Stimulated activated naive B cell treated with anti-CD40 and anti-IgM and Interleukin-4, amounts not matched to agents 10 μg/mL and 1 μg/mL and 100 μg/mL, for 72 hours (primary cell): ENCODE data around the gene MVK.

Source experiments
- ATAC-seq, 2 donors: fragments of 150-1000 bp; cut with Tn5 transposase; replicated peaks; 2 replicates each; pipeline ENCODE4 v1.10.0; 2021; ENCODE audit warnings: moderate library complexity in 1 of 2
- DNase-seq: peaks from one replicate; pipeline ENCODE4 v3.0.0; 2021
- H3K27ac Mint-ChIP-seq: one replicate; pipeline ENCODE4 v1.8.0; 2022; ENCODE audit warnings: mild to moderate bottlenecking, mixed read lengths
- H3K27me3 Mint-ChIP-seq, 2 donors: one replicate each; pipeline ENCODE4 v1.8.0; 2022; ENCODE audit warnings: mixed read lengths in 2 of 2
- H3K36me3 Mint-ChIP-seq, 2 donors: one replicate each; pipeline ENCODE4 v1.8.0; 2022; ENCODE audit warnings: mixed read lengths in 2 of 2, mild to moderate bottlenecking in 1 of 2
- H3K4me1 Mint-ChIP-seq, 2 donors: one replicate each; pipeline ENCODE4 v1.8.0; 2022; ENCODE audit warnings: mixed read lengths in 2 of 2, mild to moderate bottlenecking in 1 of 2
- H3K4me3 Mint-ChIP-seq, 2 donors: one replicate each; pipeline ENCODE4 v1.8.0; 2022; ENCODE audit warnings: mild to moderate bottlenecking in 2 of 2, mixed read lengths in 2 of 2, moderate library complexity in 1 of 2
- H3K9me3 Mint-ChIP-seq, 2 donors: one replicate each; pipeline ENCODE4 v1.8.0; 2022; ENCODE audit warnings: mixed read lengths in 2 of 2, mild to moderate bottlenecking in 1 of 2

MVK gene

DNA sequence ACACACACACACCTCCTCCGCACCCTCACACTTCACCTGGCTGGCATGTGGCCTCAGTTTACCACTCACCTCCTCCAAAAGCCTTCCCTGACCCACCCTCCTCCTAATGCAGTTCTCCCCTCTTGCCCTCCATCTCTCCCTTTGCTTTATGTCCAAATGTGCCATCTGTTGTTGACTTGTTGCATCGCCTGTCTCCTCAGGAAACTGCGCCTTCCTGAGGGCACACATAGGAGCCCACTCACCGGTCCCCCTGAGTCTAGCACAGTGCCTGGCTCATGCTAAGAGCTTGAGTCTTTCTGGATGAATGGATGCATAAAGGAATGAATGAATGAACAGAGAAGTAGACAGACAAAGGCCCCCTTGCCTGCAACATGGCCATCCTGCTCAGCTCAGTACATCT is 34.0 kb downstream of the MVK start:
- Mint-ChIP-seq H3K27me3 (peaks cover 32 to 62% of the 10 kb centered on the region in 2 donors), H3K4me3 (no peak overlapping the region)
- no peak for ATAC-seq

DNA sequence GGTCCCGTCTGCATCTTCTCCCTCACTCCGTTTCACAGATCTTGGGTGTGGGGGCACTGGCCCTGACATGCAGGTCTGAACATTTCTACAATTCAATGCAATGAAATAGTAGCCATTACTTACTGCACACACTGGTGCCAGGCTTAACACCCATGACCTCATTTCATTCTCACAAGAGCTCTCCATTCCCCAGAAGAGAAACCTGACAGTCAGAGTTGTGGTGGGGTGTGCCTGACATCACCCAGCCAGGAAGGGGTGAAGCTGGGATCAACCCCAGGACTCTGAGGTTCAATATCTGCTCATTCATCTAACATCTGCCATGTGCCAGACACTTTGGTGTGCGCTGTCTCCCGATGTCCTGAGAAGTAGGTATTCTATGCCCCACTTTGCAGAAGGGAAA is 34.7 kb downstream of the MVK start:
- ATAC-seq (no peak), DNase-seq (no peak)
- Mint-ChIP-seq H3K27ac (no peak overlapping the region), H3K4me1 (no peaks in the 10 kb centered on the region), H3K27me3 (peaks cover 39 to 68% of the 10 kb centered on the region in 2 donors), H3K4me3 (no peak overlapping the region), H3K36me3 (no peaks in the 10 kb centered on the region), H3K9me3 (no peaks in the 10 kb centered on the region)

More for the DNA sequence above, 34.0 kb downstream of the MVK start:
- no peaks in the 10 kb centered on the region for H3K4me1 Mint-ChIP-seq
- no peaks in the 10 kb centered on the region for H3K36me3 Mint-ChIP-seq
- H3K27ac Mint-ChIP-seq: no peak overlapping the region
- DNase-seq: no peak
- H3K9me3 Mint-ChIP-seq: no peaks in the 10 kb centered on the region

DNA sequence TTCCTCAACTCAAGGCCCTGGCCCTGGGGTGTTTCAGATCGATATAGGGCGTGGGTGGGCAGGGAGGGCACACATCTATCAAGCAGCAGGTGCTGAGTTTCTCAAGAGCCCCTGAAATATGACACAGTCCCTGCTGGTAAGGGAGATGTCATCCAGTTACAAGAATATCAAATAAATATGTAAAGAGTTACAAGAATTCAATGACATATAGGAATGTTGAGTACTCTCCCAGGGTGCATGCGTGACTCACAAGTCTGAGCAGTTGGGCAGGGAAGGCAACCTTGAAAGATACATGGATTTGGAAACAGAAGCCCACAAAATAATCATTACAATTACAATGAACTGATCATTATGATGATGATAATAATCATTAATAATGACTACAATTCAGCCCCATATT is 35.2 kb downstream of the MVK start:
- no peaks in the 10 kb centered on the region for H3K4me1 Mint-ChIP-seq
- no peak overlapping the region for H3K27ac Mint-ChIP-seq
- no peak overlapping the region for H3K4me3 Mint-ChIP-seq
- ATAC-seq: no peak
- H3K36me3 Mint-ChIP-seq: no peaks in the 10 kb centered on the region
- no peak for DNase-seq
- peaks cover 41 to 73% of the 10 kb centered on the region in 2 donors for H3K27me3 Mint-ChIP-seq
- no peaks in the 10 kb centered on the region for H3K9me3 Mint-ChIP-seq

DNA sequence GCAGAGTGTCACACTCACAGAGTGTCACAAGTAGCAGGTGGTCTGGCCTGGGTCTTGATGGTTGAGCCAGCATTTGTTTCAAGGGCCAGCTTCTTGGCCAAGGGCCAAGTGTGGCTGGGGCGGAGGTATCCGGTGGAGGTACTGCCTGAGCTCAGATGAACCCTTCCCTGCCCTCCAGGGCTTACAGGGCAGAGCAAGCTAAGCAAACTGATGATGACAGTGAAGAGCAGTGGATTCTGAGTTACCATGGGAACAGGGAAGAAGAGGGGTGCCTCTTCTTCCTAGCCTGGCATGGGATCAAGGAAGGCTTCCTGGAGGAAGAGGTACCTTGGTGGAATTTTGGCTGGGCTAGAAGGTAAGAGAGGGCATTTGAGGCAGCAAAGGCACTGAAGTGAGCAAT is 35.7 kb downstream of the MVK start:
- no peak overlapping the region for H3K27ac Mint-ChIP-seq
- no peaks in the 10 kb centered on the region for H3K9me3 Mint-ChIP-seq

DNA sequence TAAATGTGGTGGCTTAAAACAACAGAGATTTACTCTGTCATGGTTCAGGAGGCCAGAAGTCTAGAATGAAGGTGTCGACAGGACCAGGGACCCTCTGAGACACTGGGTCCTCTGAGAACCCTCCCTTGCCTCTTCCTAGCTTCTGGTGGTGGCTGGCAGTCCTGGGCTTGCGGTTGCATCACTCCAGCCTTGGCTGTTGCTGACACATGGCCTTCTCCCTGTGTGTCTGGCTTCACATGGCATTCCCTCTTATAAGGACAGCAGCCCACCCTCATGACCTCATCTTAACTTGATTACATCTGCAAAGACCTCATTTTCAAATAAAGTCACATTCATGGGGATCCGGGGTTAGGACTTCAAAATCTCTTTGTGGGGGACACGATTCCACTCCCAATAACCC is 36.9 kb downstream of the MVK start:
- H3K9me3 Mint-ChIP-seq: no peaks in the 10 kb centered on the region
- DNase-seq (no peak), ATAC-seq (no peak)
- H3K36me3 Mint-ChIP-seq: no peaks in the 10 kb centered on the region
- no peaks in the 10 kb centered on the region for H3K4me1 Mint-ChIP-seq
- no peak overlapping the region for H3K27ac Mint-ChIP-seq
- no peak overlapping the region for H3K4me3 Mint-ChIP-seq
- H3K27me3 Mint-ChIP-seq: peaks cover 34 to 73% of the 10 kb centered on the region in 2 donors

More for the DNA sequence above, 35.7 kb downstream of the MVK start:
- DNase-seq: no peak
- Mint-ChIP-seq H3K36me3 (no peaks in the 10 kb centered on the region), H3K27me3 (peaks cover 36 to 73% of the 10 kb centered on the region in 2 donors), H3K4me1 (no peaks in the 10 kb centered on the region), H3K4me3 (no peak overlapping the region)
- no peak for ATAC-seq

DNA sequence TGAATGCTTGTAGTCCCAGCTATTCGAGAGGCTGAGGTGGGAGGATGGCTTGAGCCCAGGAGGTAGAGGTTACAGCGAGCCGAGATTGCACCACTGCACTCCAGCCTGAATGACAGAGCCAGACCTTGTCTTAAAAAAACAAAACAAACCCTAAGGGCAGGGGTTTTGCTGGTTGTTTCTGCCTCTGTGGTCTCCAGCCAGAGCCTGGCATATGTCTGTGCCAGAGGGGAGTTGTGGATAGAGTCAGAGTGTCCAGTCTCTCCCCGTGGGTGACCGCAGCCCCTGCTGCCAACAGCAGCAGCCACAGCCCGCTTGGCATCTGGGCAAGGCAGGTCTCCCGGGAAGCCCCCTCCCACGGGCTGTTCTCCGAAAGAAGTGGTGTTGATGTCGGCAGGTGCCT is 37.6 kb downstream of the MVK start:
- no peaks in the 10 kb centered on the region for H3K9me3 Mint-ChIP-seq
- no peak overlapping the region for H3K4me3 Mint-ChIP-seq
- H3K4me1 Mint-ChIP-seq: no peaks in the 10 kb centered on the region
- ATAC-seq: no peak
- H3K36me3 Mint-ChIP-seq: no peaks in the 10 kb centered on the region
- DNase-seq: no peak
- H3K27ac Mint-ChIP-seq: no peak overlapping the region
- peaks cover 35 to 76% of the 10 kb centered on the region in 2 donors for H3K27me3 Mint-ChIP-seq

DNA sequence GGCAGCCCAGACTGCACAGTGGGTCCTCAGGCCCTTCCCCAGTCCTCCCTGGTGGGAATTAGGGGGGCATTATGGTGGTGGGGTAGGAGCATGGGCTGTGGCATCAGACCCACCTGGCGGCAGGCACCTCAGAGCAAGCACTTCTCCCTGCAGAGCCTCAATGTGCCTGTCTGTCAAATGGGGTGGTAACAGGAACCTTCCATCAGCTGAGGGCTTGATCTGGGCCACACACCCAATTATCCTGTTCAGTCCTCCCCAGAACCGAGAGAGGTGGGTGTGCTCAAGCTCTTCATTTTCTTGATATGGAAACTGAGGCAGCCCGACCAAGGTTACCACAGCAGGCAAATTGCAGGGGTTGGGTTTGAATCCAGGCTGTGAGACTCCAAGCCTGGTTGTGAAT is 38.4 kb downstream of the MVK start:
- H3K4me1 Mint-ChIP-seq: no peaks in the 10 kb centered on the region
- H3K27ac Mint-ChIP-seq: no peak overlapping the region
- no peaks in the 10 kb centered on the region for H3K9me3 Mint-ChIP-seq
- H3K4me3 Mint-ChIP-seq: no peak overlapping the region
- H3K27me3 Mint-ChIP-seq: peaks cover 38 to 74% of the 10 kb centered on the region in 2 donors
- no peaks in the 10 kb centered on the region for H3K36me3 Mint-ChIP-seq
- DNase-seq (no peak), ATAC-seq (no peak)

DNA sequence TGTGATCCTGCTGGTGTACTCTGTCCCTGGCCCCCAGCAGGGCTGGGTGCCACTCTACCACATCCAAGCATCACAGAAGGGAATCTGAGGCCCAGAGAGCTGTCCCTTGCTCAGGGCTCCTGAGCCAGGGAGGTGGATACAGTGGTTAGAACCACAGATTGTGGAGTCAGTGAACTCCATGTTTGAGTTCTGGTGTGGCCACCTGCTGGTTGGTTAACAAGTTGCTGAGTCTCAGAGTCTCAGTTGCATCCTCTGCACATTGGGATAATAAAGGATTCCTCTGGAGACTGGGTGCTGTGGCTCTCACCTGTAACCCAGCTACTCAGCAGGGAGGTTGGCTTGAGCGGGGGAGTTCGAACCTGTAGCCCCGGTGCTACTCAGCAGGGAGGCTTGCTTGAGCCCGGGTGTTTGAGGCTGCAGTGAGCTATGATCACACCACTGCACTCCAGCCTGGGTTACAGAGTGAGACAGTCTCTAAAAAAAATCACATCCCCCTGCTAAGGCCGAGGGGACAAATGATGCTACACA is 39.4 kb downstream of the MVK start:
- Mint-ChIP-seq H3K36me3 (no peaks in the 10 kb centered on the region), H3K4me1 (no peaks in the 10 kb centered on the region), H3K9me3 (no peaks in the 10 kb centered on the region), H3K27ac (no peak overlapping the region), H3K27me3 (peaks cover 30 to 65% of the 10 kb centered on the region in 2 donors), H3K4me3 (no peak overlapping the region)
- DNase-seq (no peak), ATAC-seq (peak in 1 of 2 donors; percentile 39)

DNA sequence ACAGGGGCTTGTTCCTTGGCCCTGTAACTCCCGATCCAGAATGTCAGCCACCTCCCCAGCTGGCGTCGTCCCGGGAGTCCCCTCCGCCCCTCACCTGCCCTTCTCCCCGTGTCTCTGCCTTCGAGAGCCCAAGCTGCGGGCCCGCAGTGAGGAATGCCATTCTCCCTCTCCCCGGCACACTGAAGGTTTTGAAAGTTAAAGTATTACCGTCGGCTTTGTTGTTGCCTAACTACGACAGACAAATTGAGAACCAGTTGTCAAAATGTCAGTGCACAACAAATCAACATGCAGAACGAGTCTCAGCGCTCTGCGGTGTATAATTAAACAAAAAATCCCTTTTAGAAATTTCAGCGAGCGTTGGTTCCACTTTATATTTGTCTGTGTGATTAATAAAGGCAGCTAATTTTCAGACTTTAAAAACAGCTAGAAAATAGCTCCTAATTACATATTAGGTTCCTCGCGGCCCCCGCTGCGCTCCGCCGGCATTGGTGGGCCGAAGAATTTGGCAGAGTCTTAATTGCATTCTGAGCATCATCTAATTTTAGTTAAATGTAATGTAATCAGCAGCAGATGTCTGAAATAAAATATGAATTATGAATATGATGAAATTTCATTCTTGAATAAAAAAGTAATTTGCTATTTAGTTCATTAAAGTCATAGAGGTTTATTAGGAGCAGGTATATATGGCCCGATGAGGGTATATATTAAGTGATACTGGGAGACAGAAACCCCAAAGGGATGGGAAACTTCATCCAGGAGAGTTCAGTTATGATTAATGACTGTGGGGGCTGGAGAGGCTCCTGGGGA is 40.3 kb downstream of the MVK start:
- Mint-ChIP-seq H3K27me3 (peaks cover 30 to 67% of the 10 kb centered on the region in 2 donors), H3K27ac (no peak overlapping the region), H3K36me3 (no peaks in the 10 kb centered on the region), H3K4me3 (no peak overlapping the region), H3K4me1 (no peaks in the 10 kb centered on the region), H3K9me3 (no peaks in the 10 kb centered on the region)
- no peak for DNase-seq
- ATAC-seq: no peak

DNA sequence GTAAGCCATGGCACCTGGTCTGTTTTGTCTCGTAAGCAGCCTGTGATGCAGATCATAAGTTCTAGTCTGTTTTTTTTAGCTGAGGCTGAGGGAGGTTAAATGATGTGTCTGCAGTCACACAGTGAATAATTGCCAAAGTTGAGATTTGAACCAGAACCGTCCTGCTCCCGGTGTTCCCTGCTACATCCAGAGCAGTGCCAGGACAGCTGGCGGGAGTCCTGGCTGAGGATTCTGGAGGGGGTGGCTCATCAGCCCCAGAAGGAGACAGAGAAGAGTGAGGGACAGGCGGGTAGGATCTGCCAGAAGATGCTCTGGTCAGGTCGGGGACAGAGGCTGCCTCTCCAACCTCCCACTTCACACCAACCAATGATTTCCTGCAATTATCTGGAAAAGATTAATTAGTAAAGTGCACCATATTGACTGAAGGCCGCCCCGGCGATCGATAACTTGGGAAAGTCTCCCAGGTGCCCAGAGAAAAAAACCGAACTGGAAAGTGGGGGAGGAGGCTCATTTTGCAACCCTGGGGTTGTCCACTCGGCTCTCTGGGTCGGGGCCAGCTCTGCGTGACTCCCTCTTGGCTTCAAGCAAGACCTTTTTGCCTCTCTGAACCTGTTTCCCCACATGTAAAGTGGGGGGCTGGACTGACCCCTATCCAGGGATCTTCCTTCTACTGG is 42.1 kb downstream of the MVK start:
- Mint-ChIP-seq H3K36me3 (no peaks in the 10 kb centered on the region), H3K27ac (no peak overlapping the region), H3K4me3 (no peak overlapping the region), H3K9me3 (no peaks in the 10 kb centered on the region), H3K27me3 (peaks cover 32 to 67% of the 10 kb centered on the region in 2 donors), H3K4me1 (no peaks in the 10 kb centered on the region)
- ATAC-seq (no peak), DNase-seq (no peak)

DNA sequence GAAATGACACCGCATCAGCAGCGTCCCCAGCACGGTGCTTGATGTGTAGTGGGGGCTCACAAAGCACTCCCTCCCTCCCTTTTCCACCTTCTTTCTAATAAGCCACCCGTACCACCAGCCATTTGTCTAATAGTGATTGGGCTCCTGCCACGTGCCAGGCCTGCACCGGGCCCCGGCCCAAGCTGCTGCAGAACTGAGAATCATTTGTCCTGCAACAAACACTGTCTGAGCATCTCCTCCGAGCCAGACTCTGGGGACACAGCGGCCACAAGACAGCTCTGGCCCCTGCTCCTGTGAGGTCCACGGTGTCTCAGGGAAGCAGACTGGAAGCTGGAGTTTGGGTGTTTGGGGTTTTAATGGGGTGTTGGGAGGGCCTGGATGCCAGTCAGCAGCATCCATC is 43.9 kb downstream of the MVK start:
- Mint-ChIP-seq H3K36me3 (no peaks in the 10 kb centered on the region), H3K4me1 (peaks cover 5 to 14% of the 10 kb centered on the region in 2 donors), H3K27me3 (peaks cover 34 to 64% of the 10 kb centered on the region in 2 donors), H3K4me3 (no peak overlapping the region), H3K9me3 (no peaks in the 10 kb centered on the region), H3K27ac (no peak overlapping the region)
- no peak for DNase-seq
- ATAC-seq: no peak

DNA sequence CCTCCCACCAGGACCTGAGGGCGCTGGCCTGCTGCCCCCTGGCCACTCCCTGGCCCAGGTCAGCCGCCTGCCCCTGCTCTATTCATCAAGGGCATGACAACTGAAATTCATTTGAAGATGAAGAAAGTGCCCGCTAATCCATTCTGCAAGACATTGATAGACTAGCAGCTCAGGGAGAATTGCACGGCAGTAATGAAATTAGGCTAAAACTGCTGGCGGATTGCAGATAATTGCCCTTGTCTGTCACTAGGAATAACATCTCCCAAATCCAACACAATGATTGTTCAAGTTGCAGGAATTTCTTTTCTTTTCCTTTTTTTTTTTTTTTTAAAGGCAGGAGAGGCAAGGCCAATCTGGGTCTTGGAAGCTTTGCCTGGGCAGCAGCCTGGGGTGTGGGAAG is 44.5 kb downstream of the MVK start:
- Mint-ChIP-seq H3K4me3 (no peak overlapping the region), H3K36me3 (no peaks in the 10 kb centered on the region), H3K4me1 (peaks cover 5 to 16% of the 10 kb centered on the region in 2 donors), H3K27me3 (peaks cover 31 to 64% of the 10 kb centered on the region in 2 donors), H3K27ac (no peak overlapping the region), H3K9me3 (no peaks in the 10 kb centered on the region)
- ATAC-seq (no peak), DNase-seq (no peak)

DNA sequence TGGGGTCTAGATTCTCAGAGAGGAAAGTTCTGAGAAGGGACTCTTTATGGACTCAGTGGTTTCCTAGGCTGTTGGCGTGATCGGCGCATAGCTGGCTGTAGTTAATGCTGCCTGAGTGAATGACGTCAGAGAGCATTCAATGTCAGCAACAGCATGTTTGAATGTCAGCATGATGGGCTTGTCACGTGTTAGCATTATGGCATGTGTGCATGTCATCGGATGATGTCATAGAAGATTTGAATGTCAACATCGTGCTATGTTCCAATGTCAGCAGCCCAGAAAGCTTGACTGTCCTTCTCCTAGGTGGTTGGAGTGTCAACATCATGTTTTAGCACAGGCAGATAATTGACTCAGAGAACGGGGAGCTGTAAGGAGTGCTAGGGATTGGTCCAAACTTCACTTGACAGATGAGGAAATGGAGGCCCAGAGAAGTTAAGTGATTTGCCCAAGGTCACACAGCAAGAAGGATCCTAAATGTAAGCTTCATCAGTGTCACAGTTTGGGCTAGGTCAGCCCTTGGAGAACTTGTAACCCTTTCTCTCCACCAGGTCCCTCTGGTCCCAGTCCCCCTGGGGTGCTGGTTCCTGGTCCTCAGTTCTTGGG is 45.5 kb downstream of the MVK start:
- DNase-seq: no peak
- H3K9me3 Mint-ChIP-seq: no peaks in the 10 kb centered on the region
- H3K27me3 Mint-ChIP-seq: peaks cover 26 to 63% of the 10 kb centered on the region in 2 donors
- no peak for ATAC-seq
- no peak overlapping the region for H3K27ac Mint-ChIP-seq
- H3K4me1 Mint-ChIP-seq: peaks cover 5 to 16% of the 10 kb centered on the region in 2 donors
- H3K4me3 Mint-ChIP-seq: no peak overlapping the region
- no peaks in the 10 kb centered on the region for H3K36me3 Mint-ChIP-seq

DNA sequence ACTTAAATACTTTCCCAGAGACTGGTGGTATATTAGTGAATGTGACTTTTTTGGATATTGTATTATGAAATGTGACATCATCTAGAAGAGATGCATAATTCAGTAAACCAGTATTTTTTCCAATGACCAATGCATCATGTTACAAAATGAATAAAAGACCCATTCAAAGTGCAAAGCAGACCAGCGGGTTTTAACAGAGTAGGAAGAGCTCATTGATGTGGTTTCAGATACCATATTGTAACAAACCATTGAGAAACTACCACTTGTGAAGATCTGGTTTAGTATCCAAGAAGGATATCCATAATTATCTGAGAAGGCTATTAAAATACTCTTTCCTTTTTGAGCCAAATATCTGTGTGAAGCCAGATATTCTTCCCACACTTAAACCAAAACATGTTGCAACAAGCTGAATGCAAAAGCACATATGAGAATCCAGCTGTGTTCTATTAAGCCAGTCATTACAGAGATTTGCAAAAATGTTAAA is 47.7 kb downstream of the MVK start:
- DNase-seq: no peak
- Mint-ChIP-seq H3K4me3 (no peak overlapping the region), H3K36me3 (no peaks in the 10 kb centered on the region), H3K27ac (no peak overlapping the region), H3K4me1 (peaks cover 5 to 16% of the 10 kb centered on the region in 2 donors), H3K9me3 (no peaks in the 10 kb centered on the region), H3K27me3 (peaks cover 31 to 63% of the 10 kb centered on the region in 2 donors)
- no peak for ATAC-seq
